ENCODE results near the gene PARP11.

GRCh38 chr12:3805077-3805476 lies 68.1 kb downstream of the PARP11 start:
- no peak for TF ChIP-seq RFX5 (IDR thresholded peaks at IDR 0.05; ENCODE audit: borderline replicate concordance, low read depth, low read length)
- TF ChIP-seq, protein P1, sequence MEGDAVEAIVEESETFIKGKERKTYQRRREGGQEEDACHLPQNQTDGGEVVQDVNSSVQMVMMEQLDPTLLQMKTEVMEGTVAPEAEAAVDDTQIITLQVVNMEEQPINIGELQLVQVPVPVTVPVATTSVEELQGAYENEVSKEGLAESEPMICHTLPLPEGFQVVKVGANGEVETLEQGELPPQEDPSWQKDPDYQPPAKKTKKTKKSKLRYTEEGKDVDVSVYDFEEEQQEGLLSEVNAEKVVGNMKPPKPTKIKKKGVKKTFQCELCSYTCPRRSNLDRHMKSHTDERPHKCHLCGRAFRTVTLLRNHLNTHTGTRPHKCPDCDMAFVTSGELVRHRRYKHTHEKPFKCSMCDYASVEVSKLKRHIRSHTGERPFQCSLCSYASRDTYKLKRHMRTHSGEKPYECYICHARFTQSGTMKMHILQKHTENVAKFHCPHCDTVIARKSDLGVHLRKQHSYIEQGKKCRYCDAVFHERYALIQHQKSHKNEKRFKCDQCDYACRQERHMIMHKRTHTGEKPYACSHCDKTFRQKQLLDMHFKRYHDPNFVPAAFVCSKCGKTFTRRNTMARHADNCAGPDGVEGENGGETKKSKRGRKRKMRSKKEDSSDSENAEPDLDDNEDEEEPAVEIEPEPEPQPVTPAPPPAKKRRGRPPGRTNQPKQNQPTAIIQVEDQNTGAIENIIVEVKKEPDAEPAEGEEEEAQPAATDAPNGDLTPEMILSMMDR (IDR thresholded peaks at IDR 0.05; ENCODE audit: control extremely low read depth in 1 of 3, insufficient read depth in 1 of 3, low read depth in 1 of 3, low read length in 3 of 3): no peak
